ENCODE measurements around the gene CTNNA1.

Gene CTNNA1

DNA sequence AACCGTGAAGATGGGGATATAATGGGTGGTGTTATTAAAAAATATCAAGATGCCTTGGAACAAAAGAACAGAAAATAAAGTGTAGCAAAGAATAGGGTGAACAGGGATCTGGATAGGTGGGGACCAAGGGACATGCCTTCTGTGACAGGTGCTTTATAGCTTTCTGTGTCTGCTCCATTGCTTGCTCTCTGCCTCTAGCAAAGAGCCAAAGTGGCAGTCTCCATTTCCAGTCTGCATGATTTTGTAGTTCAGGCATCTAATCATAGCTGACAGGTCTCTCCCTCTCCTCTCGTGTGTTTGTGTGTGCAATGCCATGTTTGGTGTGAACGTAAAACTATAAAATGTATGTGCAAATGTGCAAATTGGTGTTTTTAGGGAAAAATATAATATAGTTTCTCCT lies 86.9 kb downstream of the CTNNA1 start:
- H3K4me3 ChIP-seq (ENCODE audit: low read depth in 1 of 2, low read length in 2 of 2) = no peak overlapping the region
- peaks cover 8 to 24% of the 10 kb centered on the region in 2 donors for H3K4me1 ChIP-seq (ENCODE audit: control insufficient read depth in 1 of 2, insufficient read depth in 2 of 2, low read length in 2 of 2)
- no peaks in the 10 kb centered on the region for H3K27me3 ChIP-seq (ENCODE audit: low read depth, low read length)
- no peak overlapping the region for H3K27ac ChIP-seq (ENCODE audit: low read length)
- H3K9me3 ChIP-seq (ENCODE audit: control insufficient read depth in 1 of 2, low read length in 2 of 2) = no peaks in the 10 kb centered on the region
- H3K36me3 ChIP-seq (ENCODE audit: control insufficient read depth in 1 of 2, insufficient read depth in 2 of 2, low read length in 2 of 2) = peaks cover 0 to 3% of the 10 kb centered on the region in 2 donors

DNA sequence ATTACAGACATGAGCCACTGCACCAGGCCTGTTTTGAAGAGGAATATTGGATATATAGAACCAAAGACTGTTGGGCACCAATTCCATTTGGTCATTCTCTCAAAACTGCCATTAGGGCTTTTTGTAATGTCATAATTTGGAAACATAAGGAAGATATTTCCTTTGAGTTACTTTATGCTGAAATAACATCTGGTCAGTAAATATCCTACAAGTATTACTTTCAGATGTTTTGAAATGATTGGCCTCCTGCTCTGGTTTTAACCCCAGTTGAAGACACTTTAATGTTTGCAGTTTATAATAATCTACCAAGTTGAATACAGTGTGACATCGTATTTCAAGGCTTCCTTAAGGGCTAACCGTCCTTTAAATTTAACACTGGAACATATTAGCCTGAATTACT lies 88.3 kb downstream of the CTNNA1 start:
- Histone ChIP-seq H3K27ac (ENCODE audit: low read length) (no peak overlapping the region), H3K36me3 (ENCODE audit: control insufficient read depth in 1 of 2, insufficient read depth in 2 of 2, low read length in 2 of 2) (peaks cover 0 to 3% of the 10 kb centered on the region in 2 donors), H3K9me3 (ENCODE audit: control insufficient read depth in 1 of 2, low read length in 2 of 2) (no peaks in the 10 kb centered on the region), H3K27me3 (ENCODE audit: low read depth, low read length) (no peaks in the 10 kb centered on the region), H3K4me3 (ENCODE audit: low read depth in 1 of 2, low read length in 2 of 2) (no peak overlapping the region), H3K4me1 (ENCODE audit: control insufficient read depth in 1 of 2, insufficient read depth in 2 of 2, low read length in 2 of 2) (peaks cover 8 to 25% of the 10 kb centered on the region in 2 donors)

DNA sequence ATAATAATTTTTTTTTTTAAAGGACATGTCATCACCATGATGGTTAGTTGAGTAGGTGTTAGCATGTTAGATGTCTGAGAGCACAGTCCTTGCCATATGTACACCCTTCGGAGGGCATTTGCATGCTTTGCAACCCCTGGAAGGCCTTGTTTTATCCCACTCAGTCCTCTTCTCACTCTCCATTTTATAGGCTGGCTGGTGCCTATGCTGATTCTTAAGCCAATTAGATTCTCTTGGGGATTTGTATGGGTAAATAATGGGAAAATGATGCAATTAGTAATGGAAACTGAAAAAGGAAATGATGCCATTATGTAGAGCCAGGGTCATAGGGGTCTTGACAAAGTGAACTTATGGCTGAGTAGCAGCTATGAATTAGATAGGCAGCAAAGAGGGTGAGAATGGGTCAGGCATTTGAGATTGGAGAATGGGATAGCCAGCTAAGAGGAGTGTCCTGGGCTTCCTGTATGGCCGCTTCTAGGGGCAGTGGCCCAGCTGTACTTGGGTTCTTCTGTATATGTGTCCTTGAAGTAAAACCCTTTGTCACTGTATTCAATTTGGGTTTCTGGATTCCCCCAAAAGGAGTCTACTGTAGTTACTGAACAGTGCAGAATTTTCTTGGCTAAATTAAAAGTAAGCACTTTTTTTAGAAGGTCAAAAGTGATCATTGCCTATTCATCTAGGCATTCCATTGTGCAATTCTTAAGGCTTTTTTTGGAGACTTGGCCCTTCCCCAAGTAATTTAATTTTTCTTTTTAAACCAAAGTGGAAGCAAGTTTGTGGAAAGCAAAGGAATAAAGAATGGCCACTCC lies 90.3 kb downstream of the CTNNA1 start:
- Histone ChIP-seq H3K9me3 (ENCODE audit: control insufficient read depth in 1 of 2, low read length in 2 of 2) (no peaks in the 10 kb centered on the region), H3K36me3 (ENCODE audit: control insufficient read depth in 1 of 2, insufficient read depth in 2 of 2, low read length in 2 of 2) (peaks cover 0 to 3% of the 10 kb centered on the region in 2 donors), H3K4me1 (ENCODE audit: control insufficient read depth in 1 of 2, insufficient read depth in 2 of 2, low read length in 2 of 2) (peaks cover 8 to 25% of the 10 kb centered on the region in 2 donors), H3K27me3 (ENCODE audit: low read depth, low read length) (no peaks in the 10 kb centered on the region), H3K4me3 (ENCODE audit: low read depth in 1 of 2, low read length in 2 of 2) (no peak overlapping the region), H3K27ac (ENCODE audit: low read length) (no peak overlapping the region)

DNA sequence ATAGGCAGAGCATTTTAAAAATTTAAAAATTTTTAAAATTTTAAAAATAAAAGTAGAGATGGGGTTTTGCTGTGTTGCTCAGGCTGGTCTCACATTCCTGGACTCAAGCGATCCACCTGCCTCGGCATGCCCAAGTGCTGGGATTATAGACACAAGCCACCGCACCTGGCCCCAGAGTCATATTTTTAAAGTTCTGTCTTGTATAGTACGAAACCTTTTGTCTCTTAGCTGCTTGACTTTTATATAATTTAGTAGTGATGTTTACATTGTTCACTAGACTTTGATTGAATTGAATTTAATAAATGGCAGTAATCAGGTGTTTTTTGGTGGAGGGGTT lies 90.9 kb downstream of the CTNNA1 start:
- Histone ChIP-seq H3K27me3 (ENCODE audit: low read depth, low read length) (no peaks in the 10 kb centered on the region), H3K36me3 (ENCODE audit: control insufficient read depth in 1 of 2, insufficient read depth in 2 of 2, low read length in 2 of 2) (peaks cover 0 to 3% of the 10 kb centered on the region in 2 donors), H3K27ac (ENCODE audit: low read length) (no peak overlapping the region), H3K4me1 (ENCODE audit: control insufficient read depth in 1 of 2, insufficient read depth in 2 of 2, low read length in 2 of 2) (peaks cover 8 to 28% of the 10 kb centered on the region in 2 donors), H3K4me3 (ENCODE audit: low read depth in 1 of 2, low read length in 2 of 2) (no peak overlapping the region), H3K9me3 (ENCODE audit: control insufficient read depth in 1 of 2, low read length in 2 of 2) (no peaks in the 10 kb centered on the region)

DNA sequence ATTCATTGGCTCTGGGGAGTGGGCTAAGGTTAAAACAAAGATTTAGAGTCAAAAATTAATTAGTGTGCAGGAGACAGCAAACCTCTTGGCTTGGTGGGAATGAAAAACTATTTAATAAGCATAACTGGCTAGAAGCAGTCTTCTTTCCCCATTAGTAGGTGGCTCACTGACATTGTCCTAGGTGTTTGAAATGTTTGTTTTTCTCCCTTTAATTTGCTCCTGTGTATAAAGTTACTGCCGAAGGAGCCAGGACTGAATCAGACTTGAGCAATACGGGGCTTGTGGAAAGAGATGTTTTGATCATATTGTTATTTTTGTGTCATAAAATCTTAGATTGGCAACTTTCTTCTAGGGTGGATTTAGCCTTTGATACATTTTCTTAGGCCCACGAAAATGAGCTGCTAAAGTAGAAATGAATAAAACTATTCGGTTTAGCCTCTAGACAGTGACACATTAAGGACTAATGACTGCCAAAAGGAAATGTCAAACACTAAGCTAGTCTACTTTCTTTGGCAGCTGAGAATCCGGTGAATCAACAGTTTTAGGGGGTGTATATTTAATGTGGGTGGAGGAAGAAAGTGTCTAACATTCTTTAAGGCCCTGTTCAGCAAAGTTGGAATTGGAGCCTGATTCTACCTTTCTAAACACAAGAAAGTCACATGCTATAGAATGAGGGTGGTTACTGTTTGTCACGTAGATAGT lies 91.7 kb downstream of the CTNNA1 start:
- Histone ChIP-seq H3K9me3 (ENCODE audit: control insufficient read depth in 1 of 2, low read length in 2 of 2) (no peaks in the 10 kb centered on the region), H3K4me3 (ENCODE audit: low read depth in 1 of 2, low read length in 2 of 2) (no peak overlapping the region), H3K36me3 (ENCODE audit: control insufficient read depth in 1 of 2, insufficient read depth in 2 of 2, low read length in 2 of 2) (peaks cover 0 to 3% of the 10 kb centered on the region in 2 donors), H3K27ac (ENCODE audit: low read length) (no peak overlapping the region), H3K4me1 (ENCODE audit: control insufficient read depth in 1 of 2, insufficient read depth in 2 of 2, low read length in 2 of 2) (peaks cover 12 to 37% of the 10 kb centered on the region in 2 donors), H3K27me3 (ENCODE audit: low read depth, low read length) (no peaks in the 10 kb centered on the region)

DNA sequence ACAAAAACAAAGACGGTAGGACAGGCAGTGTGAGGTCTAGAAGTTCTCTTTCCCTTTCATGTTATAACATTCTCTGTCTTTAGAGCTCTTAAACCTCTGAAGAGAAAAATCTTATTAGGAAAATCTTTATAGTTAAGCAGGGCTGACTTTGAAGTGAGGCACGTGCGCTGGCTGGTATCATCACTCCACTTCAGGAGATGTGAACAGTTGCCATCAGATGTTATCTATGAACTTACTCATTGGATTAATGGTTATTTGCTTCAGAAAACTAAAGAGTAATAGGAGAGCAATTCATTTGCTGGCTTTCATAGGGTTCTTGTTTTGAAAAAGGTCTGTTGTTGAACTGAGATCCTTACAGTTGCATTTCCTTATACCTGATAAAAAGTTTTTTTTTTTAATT lies 96.2 kb downstream of the CTNNA1 start:
- Histone ChIP-seq H3K4me3 (ENCODE audit: low read depth in 1 of 2, low read length in 2 of 2) (no peak overlapping the region), H3K27ac (ENCODE audit: low read length) (no peak overlapping the region), H3K4me1 (ENCODE audit: control insufficient read depth in 1 of 2, insufficient read depth in 2 of 2, low read length in 2 of 2) (peaks cover 10 to 29% of the 10 kb centered on the region in 2 donors), H3K27me3 (ENCODE audit: low read depth, low read length) (no peaks in the 10 kb centered on the region), H3K36me3 (ENCODE audit: control insufficient read depth in 1 of 2, insufficient read depth in 2 of 2, low read length in 2 of 2) (no peaks in the 10 kb centered on the region), H3K9me3 (ENCODE audit: control insufficient read depth in 1 of 2, low read length in 2 of 2) (no peaks in the 10 kb centered on the region)

DNA sequence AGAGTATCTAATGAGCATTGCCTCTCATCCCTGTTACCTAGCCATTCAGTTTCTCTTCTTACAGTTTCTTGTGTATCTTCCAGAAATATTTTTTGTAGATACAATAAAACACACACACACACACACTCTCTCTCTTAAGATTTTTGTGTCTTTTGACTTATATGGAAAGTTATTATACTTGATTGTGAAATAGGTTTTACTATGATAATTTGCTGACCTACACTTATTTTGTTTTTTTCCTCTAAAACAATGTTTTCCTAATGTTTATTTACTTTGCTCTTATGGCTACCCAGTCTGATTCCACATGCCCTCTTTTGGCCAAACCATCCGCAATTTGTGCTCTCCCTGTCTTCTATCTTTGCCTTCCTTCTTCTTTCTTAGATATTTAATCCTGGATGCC lies 96.7 kb downstream of the CTNNA1 start:
- H3K4me3 ChIP-seq (ENCODE audit: low read depth in 1 of 2, low read length in 2 of 2) = no peak overlapping the region
- no peaks in the 10 kb centered on the region for H3K36me3 ChIP-seq (ENCODE audit: control insufficient read depth in 1 of 2, insufficient read depth in 2 of 2, low read length in 2 of 2)
- H3K27me3 ChIP-seq (ENCODE audit: low read depth, low read length) = no peaks in the 10 kb centered on the region
- peaks cover 5 to 24% of the 10 kb centered on the region in 2 donors for H3K4me1 ChIP-seq (ENCODE audit: control insufficient read depth in 1 of 2, insufficient read depth in 2 of 2, low read length in 2 of 2)
- H3K27ac ChIP-seq (ENCODE audit: low read length) = no peak overlapping the region
- H3K9me3 ChIP-seq (ENCODE audit: control insufficient read depth in 1 of 2, low read length in 2 of 2) = no peaks in the 10 kb centered on the region

DNA sequence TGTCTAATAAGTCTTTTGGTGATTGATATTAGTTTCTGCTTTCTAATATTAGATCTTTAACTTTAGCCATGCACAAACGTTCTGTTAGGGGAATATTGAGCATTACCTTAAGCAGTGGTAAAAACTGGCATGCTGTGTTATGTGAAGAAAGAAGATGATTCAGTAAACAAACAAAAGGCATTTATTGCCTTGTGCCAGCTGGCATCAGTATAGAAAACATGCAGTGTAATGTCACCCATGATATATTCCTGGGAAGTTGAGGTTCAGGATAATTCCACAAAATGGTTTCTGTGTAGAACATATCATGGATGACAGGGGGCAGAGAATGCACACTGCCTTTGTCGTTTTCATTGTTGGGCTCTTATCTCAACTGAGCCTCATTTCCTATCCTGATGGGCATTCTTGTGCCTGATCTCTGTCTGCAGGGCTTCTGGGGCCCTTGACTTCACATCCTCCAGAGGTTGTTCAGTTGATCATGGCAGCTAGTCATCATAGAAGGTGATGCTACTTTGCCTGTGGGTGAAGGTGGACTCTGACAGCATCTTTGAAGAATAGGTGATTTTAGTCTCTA lies 97.7 kb downstream of the CTNNA1 start:
- Histone ChIP-seq H3K36me3 (ENCODE audit: control insufficient read depth in 1 of 2, insufficient read depth in 2 of 2, low read length in 2 of 2) (no peaks in the 10 kb centered on the region), H3K27me3 (ENCODE audit: low read depth, low read length) (no peaks in the 10 kb centered on the region), H3K9me3 (ENCODE audit: control insufficient read depth in 1 of 2, low read length in 2 of 2) (no peaks in the 10 kb centered on the region), H3K4me3 (ENCODE audit: low read depth in 1 of 2, low read length in 2 of 2) (no peak overlapping the region), H3K4me1 (ENCODE audit: control insufficient read depth in 1 of 2, insufficient read depth in 2 of 2, low read length in 2 of 2) (peaks cover 5 to 21% of the 10 kb centered on the region in 2 donors), H3K27ac (ENCODE audit: low read length) (no peak overlapping the region)

DNA sequence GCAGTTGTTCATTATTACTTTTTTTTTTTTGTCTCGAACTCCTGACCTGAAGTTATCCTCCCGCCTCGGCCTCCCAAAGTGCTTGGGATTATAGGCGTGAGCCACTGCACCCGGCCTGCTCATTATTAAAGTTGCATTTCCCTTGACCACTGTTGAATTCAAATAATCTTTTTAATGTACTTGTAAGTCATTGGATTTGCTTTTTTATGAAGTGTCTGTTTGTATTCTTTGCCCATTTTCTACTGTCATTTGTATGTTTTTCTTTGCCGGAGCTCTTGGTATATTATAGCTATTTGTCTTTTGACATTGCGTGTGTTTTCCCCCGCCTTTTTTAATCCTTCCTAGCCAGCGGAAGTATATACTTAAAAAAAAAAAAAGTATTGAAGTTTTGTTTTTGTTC lies 99.9 kb downstream of the CTNNA1 start:
- Histone ChIP-seq H3K4me3 (ENCODE audit: low read depth in 1 of 2, low read length in 2 of 2) (no peak overlapping the region), H3K9me3 (ENCODE audit: control insufficient read depth in 1 of 2, low read length in 2 of 2) (no peaks in the 10 kb centered on the region), H3K27me3 (ENCODE audit: low read depth, low read length) (no peaks in the 10 kb centered on the region), H3K36me3 (ENCODE audit: control insufficient read depth in 1 of 2, insufficient read depth in 2 of 2, low read length in 2 of 2) (no peaks in the 10 kb centered on the region), H3K27ac (ENCODE audit: low read length) (no peak overlapping the region), H3K4me1 (ENCODE audit: control insufficient read depth in 1 of 2, insufficient read depth in 2 of 2, low read length in 2 of 2) (peaks cover 5 to 21% of the 10 kb centered on the region in 2 donors)

DNA sequence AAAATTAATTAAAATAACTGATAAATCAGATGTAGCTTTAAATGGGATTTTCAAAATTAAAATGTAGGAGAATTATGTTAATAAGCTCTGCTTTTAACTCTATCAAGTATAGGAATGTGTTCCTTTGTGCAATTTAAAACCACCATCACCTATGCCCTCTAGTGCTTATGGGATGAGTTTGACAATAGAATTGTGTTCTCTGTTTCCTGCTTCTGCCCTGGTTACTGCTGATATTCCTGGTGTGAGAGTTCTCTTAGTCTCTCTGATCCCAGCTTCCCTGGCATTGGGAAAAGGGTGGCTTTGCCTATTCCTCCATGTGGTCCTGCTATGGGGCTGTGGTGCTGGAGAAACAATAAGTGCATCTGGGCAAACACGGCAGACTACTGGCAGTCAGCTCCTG lies 113.8 kb downstream of the CTNNA1 start:
- peaks cover 1 to 23% of the 10 kb centered on the region in 2 donors for H3K4me1 ChIP-seq (ENCODE audit: control insufficient read depth in 1 of 2, insufficient read depth in 2 of 2, low read length in 2 of 2)

DNA sequence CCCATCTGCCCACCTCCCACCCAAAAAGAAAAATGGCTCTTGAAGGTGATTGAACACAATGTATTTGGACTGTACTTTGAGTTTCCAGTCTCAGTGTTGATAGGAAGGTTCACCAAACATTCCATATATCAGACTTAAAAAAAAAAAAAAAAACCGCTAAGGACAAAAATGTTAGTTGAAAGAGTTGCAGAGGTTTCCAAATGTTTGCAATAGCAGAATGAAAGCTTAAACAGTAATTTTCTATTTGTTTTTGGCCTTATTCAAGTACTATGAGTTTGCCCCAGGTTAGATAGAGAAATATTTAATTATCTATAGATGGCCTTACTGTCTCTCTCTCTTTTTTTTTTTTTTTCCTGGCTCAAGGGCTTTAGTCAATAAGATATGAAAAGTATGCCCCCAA lies 115.8 kb downstream of the CTNNA1 start:
- Histone ChIP-seq H3K27ac (ENCODE audit: low read length) (no peak overlapping the region), H3K27me3 (ENCODE audit: low read depth, low read length) (no peaks in the 10 kb centered on the region), H3K4me1 (ENCODE audit: control insufficient read depth in 1 of 2, insufficient read depth in 2 of 2, low read length in 2 of 2) (peaks cover 6 to 36% of the 10 kb centered on the region in 2 donors), H3K9me3 (ENCODE audit: control insufficient read depth in 1 of 2, low read length in 2 of 2) (no peaks in the 10 kb centered on the region), H3K36me3 (ENCODE audit: control insufficient read depth in 1 of 2, insufficient read depth in 2 of 2, low read length in 2 of 2) (peaks cover 0 to 5% of the 10 kb centered on the region in 2 donors), H3K4me3 (ENCODE audit: low read depth in 1 of 2, low read length in 2 of 2) (no peak overlapping the region)

More for the DNA sequence above, 113.8 kb downstream of the CTNNA1 start:
- no peak overlapping the region for H3K4me3 ChIP-seq (ENCODE audit: low read depth in 1 of 2, low read length in 2 of 2)
- H3K27me3 ChIP-seq (ENCODE audit: low read depth, low read length) = no peaks in the 10 kb centered on the region
- H3K36me3 ChIP-seq (ENCODE audit: control insufficient read depth in 1 of 2, insufficient read depth in 2 of 2, low read length in 2 of 2) = peaks cover 3 to 14% of the 10 kb centered on the region in 2 donors
- peaks cover 0 to 11% of the 10 kb centered on the region in 2 donors for H3K9me3 ChIP-seq (ENCODE audit: control insufficient read depth in 1 of 2, low read length in 2 of 2)
- H3K27ac ChIP-seq (ENCODE audit: low read length) = no peak overlapping the region

Measured in muscle layer of duodenum (tissue), 2 donors.